Measurements from ENCODE around the gene CFAP251.

DNA sequence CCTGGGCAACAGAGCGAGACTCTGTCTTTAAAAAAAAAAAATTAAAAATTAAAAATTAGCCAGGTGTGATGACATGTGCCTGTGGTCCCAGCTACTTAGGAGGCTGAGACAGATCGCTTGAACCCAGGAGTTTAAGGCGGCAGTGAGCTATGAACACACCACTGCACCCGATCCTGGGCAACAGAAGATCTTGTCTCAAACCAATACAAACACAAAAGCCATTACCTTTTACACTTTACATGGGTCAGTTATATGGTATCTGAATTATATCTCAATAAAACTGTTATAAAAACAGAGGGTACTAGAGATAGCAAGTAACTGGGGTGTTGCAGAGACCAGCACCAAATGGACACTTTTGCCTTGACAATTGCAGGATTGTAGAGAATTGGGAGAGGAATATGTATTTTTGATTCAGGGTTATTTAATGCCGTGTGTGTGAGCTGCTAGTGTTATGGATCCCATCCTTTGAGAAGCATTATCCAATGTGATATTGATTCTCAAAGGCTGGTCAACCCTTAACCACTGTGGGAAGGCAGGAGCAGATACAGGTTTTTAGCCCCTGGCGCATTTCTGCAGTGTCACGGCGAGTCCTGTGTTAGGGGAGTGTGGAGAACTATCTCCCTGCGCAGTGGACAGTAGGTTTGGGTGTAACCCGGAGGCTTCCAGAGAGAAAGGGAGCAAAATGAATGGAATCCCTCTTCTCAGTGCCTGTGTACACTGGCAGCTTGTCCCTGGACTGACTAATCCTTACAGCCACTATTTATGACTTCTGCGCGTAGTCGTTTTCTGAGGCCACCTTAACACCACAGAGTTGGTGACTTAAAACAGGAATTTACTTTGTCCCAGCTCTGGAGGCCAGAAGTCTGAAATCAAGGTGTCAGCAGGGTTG, 25.5 kb upstream of the CFAP251 start:
- no peak for TF ChIP-seq EZH2 (IDR thresholded peaks at IDR 0.05; ENCODE audit: insufficient read depth, low read length)
- TF ChIP-seq, protein P1, sequence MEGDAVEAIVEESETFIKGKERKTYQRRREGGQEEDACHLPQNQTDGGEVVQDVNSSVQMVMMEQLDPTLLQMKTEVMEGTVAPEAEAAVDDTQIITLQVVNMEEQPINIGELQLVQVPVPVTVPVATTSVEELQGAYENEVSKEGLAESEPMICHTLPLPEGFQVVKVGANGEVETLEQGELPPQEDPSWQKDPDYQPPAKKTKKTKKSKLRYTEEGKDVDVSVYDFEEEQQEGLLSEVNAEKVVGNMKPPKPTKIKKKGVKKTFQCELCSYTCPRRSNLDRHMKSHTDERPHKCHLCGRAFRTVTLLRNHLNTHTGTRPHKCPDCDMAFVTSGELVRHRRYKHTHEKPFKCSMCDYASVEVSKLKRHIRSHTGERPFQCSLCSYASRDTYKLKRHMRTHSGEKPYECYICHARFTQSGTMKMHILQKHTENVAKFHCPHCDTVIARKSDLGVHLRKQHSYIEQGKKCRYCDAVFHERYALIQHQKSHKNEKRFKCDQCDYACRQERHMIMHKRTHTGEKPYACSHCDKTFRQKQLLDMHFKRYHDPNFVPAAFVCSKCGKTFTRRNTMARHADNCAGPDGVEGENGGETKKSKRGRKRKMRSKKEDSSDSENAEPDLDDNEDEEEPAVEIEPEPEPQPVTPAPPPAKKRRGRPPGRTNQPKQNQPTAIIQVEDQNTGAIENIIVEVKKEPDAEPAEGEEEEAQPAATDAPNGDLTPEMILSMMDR (IDR thresholded peaks at IDR 0.05; ENCODE audit: insufficient read depth, low read depth, low read length) = no peak

Measured in astrocyte (in vitro differentiated cells and primary cell).